HG02678 (cell line): ENCODE data around the gene PRCC.

Experiments
- ATAC-seq: cut with Tn5 transposase; IDR thresholded peaks from one replicate; pipeline ENCODE4 v1.9.1; 2021; ENCODE audit warnings: mild to moderate bottlenecking, moderate library complexity; ENCODE audit not compliant: unreplicated experiment

Gene PRCC

DNA sequence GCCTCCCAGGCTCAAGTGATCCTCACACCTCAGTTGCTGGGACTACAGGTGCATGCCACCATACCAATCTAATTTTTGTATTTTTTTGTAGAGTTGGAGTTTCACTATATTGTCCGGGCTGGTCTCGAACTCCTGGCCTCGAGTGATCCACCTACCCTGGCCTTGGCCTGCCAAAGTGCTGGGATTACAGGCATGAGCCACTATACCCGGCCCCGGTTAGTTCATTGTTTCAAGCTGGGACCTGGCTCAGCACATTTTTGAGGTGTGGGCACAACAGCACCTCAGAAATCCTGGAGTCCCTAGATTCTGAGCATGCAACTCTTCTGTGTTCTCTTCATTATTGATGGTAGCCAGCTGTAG, 28.0 kb downstream of the PRCC start:
- ATAC-seq: no peak

DNA sequence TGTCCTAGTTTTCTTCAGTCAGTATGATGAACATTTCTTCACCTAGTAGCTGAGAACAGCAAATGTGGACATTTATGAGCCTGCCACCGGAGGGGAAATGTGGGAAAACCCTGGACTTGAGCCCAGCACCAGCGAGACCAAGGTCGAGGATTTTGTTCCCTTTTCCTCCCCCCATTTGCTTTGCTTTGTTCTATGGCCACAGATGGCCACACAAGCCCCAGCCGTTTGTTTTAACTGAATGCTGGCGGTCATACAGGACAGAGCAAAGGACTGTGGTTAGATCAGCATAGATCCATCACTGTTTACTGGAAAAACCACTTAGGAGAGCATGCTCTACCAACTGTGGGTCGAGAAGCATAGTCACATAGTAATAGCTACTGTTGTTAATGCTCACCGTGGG, 28.5 kb downstream of the PRCC start:
- no peak for ATAC-seq

DNA sequence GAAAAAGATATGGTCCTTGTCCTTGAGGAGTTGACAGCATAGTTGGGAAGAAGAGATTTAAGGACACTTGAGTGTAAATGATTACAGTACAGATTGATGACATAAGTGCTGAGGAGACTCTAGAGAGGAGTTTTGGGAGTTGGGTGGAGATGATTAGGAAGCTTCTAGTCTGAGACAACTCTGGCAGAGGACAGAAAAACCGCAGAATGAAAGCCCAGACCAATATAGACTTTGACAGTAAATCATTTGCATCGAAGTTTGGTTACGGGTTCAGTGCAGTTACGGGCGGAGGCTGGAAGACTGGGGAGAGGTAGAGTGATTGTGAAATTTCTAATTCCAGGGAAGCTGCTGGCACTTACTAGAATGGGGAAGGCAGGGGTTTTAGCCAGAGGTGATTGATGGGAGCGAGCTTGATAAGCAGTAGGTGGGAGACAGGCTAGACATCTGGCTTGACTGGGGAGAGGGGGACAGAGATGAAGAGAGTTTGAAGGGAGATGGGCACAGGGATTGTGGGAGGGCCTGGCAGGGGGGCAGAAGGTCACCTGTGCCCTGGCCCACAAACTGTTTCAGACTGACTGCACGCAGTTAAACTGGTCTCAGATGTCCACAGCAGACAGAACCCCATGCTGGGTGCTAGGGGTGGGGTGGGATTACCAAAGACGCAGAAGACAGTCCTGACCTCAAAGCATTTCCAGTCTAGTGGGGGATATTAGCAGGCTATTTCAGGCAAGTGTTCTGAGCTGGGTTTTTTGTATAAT, 29.2 kb downstream of the PRCC start:
- no peak for ATAC-seq

DNA sequence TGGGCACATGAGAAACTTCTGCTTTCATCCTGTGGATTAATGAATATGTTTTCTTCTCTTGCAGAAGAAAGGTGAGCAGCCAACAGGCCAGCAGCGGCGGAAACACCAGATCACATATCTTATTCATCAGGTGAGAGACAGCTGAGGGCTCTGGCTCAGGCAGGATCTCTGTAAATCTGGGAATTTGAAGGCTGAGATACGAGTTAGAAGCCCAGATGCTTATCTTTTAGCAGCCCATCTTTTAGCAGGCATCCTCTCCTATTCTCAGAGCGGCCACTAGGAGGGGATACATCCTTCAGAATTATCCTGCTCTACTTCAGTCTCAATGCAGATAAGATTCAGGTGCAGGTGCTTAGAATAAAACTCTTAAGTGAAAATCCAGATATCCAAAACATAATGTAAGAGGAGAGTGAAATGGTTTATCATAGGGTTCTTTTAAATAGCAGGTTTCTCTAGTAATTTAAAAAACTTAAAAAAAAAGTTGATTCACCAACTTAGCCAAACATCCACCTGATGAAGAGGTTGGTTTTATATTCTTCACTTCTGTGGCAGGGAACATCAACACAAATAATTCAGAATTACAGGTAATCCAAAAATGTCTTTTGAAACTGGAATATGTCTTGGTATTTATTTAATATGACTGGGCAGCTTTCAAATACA, 30.0 kb downstream of the PRCC start:
- no peak for ATAC-seq

DNA sequence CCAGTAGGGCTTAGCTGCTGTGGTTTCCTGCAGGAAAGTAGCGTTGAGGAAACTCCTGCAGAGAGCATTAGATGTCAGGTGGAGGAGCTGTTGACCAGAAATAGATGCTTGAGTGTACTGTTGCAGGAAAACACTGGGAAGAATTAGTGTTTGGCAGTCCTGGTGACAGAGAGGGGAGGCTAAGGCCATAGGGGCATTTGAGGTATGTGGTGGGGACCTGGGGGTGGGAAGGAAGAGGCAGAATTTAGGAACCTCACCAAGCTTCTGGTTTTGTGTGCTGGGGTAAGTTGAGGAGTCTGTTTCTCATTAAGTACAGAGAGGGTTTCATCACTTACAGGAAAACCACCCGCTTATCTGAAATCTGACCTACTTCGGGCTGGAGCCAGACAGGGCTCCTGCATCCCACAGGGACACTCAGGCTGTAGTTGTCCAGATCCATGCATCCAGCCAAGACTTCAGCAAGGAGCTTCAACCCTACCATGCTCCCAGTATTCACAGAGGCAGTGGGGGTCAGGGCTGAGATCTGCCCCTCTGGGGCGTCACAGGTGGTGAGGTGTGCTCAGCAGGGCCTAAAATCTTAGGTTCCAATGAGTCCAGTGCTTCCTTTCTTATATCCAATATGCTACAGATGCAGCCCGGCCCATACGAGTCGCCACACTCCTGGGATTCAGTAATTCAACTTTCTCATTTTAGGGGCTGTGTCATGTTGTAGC, 34.2 kb downstream of the PRCC start:
- no peak for ATAC-seq

DNA sequence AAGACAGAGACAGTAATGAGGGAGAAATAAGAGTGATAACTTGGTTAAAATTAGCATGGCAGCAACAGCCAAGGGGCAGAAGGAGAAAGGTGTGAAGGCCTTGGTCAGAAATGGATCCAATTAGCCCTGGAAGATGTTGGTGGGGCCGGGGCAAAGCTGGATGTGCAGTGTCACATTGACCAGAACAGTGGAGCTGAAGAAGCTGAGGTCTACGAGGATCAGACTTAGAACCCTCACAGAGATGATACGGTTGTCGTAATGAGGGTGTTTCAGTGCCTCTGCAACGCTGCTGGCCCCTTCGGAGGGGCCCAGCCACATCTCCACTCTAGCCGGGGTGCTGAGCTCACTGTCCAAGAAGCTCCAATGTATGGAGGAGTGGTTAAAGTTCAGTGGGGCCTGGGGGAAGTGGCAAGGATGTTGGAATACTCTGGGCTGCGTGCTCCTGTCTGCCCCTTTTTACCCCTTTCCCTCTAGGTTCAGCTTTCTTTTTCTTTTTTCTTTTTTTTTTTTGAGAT, 35.1 kb downstream of the PRCC start:
- ATAC-seq: no peak

DNA sequence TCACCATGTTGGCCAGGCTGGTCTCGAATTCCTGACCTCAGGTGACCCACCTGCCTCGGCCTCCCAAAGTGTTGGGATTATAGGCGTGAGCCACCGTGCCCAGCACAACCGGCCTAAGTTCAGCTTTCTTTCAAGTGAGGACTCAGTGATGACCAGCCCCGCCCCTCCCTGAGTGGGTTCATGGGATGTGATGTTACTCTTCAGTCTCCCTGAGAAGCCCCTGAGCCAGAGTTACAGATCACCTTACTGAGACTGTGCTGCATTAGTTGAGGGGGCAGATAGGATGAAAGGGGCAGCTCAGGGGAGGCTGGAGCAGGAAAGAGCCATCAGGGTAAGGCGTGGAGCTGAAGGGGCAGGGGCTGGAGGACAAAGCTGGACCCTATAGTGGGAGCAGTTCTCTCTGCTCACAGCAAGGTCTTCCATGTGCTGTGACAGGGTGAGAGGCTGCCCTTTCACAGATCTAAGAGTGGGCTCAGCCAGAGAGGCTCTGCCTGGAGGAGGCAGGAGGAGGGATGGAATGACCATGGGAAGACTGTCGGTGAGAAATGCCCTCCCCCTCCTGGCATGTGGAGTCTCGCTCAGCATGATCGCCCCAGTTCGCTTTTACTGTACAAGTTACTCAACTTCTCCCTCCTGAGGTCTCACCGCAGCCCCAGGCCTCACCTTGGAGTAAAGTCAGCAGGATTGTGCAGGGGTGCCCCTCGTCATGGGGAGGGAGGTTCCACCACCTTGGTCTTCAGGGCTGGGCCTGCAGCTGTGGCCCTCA, 35.9 kb downstream of the PRCC start:
- no peak for ATAC-seq

DNA sequence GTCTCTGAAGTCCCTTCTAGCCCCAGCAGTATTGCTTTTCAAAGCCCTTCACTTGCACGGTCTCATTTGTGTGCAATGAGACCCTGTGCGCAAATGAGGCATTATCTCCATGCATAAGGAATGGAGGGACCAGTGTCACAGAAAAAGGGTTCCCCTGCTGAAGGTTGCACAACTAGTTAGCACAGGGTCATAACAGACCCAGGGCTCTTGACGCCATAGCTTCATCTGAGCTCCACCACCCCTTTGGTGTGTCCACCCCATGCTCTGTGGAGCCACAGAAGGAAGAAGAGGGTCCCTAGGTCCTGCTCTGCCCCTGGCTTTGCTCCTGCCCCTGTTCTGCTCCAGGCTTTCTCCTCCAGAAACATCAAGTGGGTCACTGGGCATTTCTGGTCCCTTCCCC, 36.7 kb downstream of the PRCC start:
- ATAC-seq: no peak

DNA sequence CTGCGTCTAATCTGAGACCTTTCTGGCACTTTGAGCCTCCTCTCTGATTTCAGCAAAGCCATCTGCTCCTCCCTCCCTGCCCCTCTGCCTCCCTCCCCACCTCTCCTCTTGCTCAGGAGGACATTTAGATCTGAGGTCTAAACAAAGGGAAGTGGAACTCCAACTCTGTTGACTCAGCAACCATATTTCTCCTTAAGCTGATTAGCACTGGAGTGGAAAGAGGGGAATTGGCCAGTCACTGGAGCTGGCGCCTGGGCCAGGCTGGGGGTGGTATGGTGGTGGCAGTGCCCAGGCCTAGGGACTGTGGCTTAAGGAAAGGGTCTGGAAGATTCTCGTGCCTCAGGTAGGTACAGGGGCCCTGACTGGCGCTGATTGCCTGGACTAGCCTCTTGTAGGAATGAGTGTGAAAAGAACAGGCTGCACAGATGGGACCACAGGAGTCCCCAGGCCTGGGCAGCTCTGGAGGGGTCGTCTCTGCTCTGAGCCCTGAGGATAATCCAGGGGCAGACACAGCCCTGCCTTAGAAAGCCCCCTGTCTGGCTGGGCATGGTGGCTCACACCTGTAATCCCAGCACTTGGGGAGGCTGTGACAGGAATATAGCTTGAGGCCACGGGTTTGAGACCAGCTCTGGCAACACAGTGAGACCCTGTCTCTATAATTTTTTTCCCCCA, 37.4 kb downstream of the PRCC start:
- no peak for ATAC-seq

DNA sequence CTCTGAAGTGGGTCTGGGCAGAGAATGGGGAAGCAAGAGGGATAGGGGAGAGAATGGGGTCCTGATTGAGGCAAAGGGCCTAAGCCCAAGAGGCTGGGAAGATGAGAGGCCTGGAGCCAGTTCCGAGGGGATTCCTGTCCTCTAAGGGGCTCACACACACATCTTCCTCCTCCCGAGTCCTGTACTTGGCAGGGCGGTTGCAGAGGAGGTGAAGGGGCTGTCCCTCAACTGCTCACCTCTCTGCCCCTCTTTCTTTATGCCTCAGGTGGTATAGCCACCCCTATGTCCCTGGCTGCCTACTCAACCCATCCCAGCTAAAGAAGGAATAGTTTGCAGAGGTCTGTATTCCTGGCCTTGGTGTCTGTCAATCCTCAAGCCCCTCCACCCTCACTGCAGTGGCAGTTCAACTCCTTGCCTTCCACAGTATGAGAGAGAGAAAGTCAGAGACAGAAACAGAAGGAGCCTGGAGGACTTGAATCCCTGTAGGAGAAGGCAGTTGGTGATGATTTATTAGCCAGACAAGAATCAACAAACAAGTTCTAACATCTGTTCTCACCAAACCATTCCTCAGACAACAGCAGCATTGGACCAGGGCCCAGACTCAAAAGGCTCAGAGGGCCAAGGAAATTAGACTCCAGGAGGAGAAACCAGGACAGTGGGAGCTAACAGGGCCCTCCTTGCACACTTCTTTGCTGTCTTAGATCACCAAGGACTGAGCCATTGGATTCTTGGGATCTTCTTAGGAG, 38.6 kb downstream of the PRCC start:
- no peak for ATAC-seq

DNA sequence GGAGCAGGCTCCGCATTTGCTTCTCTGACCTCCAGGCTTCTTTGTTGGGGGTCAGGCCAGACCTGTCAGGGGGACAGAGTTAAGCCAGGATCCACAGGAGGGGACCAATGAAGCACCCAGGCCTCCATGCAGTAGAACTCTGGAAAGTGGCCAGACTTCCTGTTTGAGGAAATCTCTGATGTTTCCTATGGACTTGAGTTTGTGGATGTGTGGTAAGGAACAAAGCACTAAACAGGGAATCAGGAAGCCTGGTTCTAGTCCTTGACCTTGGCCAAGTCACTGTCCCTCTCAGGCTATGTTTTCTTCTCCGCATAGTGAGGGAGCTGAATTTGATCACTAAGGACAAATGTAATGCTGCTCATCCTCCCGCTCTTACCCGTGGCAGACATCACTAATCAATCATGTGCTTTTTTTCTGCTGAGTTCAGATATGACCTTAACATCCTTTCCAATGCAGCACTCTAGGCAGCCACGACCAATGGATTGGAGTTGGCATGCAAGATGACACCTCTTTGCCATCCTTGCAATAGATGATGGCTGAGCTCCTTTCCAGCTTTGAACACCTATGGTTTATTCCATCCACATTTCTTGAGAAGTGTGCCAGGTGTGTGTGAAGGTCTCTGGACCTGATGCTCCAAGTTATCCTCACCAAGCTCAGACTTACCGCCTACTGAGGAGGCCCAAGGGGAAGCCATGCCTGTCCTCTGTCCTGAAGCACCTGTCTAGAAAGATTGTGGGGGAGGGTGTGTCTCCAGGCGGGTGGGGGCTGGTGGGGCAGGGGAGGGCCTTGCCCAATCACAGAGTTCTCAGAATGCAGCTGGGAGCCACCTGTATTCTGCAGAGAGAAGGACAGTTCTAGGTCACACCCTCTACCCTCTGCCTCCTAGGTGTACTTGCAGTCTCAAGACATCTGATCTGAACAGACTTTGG, 39.4 kb downstream of the PRCC start:
- ATAC-seq: no peak

DNA sequence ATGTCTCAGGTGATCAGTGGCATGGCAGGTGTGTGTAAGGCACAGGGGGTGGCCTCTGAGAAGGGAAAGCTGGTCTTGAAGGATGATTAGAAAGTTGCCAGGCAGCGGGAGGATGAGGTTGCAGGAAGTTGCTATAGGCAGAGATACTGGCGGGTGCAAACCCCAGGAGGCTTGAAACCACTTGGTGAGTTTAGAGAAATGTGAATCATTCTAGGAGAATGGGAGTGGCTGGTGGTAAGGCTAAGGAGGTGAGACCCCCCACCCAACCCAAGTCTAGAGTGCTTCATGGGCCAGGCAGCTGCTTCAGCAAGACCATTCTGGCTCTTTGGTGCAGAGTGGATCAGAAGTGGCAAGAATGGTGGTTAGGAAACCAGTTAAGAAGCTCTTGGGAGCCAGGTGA, 40.3 kb downstream of the PRCC start:
- ATAC-seq: no peak

DNA sequence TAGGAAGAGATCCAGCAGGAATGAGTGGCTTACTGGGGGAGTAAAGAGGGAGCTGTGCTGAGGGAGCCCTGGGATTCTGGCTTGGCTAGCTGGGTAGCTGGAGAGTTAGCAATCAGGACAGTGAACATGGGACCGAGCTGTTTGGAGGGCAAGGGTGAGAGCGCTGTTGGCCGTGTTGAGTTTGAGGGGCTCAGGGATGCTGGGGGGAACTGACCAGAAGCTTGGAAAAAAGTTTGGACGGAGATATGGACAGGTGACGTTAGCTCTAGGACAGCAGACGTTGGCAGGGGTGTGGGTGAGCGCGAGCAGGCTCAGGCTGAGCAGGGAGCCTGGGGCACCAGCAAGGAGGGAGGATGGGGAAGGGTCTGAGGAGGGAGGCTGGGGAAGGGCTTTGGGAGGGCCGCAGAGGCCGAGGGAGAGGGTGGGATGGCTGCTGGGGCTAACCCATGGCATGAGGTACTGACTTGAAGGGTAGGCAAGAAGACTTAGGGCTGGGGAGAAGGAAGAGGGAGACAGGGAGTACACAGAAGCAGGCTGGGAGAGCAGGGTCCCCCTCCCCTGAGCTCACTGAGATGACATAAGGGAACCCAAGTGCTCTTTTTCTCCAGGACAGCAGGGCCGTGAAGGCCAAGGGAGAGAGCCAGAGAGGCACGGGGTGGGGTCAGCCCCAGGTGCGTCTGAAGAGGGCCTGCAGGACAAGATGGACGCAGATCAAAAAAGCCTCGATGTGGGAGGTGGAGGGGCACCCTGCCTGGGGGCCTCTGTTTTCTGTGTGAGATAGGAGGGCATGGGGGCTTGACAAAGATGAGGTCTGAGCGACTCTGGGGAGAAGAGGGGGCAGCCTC, 41.1 kb downstream of the PRCC start:
- ATAC-seq: no peak

DNA sequence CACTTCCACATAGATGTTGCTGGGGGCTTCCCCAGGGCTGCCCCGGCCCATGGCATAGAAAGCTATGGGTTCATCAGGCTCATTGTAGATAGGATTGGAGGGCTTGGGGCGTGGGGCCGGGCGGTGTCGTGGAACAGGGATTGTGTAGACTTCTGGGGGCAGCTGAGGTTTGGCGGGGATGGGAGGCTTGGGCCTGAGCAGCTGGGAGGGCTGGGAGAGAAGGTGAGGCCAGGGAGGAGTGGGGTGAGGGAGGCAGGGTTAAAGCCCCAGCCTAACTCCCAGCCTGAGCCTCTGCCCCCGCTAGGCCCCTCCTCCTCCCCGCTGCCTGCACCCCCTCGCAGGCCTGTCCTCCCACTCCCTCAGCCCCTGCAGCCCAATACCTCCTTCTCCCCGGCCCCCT, 41.9 kb downstream of the PRCC start:
- no peak for ATAC-seq

DNA sequence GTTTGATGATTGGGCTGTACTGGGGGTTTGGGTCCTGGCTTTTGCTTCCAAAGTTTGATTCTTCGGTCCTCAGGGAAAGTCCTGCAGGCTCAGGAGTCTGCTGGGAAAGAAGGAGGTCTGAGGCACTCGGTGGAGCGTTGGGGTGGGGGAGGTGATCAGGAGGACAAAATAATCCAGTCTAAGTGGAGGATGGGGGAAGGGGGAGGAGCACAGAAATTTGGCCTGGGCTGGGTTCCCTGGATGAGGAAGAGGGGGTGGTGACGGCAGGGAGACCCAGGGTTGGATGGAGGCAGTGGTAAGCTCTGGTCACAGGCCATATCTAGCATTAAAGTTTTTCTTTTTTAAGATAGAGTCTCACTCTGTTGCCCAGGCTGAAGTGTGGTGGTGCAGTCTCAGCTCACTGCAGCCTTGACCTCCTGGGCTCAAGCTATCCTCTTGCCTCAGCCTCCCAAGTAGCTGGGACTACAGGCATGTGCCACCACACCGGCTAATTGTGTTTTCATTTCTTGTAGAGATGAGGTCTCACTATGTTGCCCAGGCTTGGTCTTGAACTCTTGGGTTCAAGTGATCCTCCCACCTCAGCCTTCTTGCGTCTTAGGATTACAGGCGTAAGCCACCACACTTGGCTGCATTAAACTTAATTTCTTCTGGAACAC, 42.5 kb downstream of the PRCC start:
- no peak for ATAC-seq

DNA sequence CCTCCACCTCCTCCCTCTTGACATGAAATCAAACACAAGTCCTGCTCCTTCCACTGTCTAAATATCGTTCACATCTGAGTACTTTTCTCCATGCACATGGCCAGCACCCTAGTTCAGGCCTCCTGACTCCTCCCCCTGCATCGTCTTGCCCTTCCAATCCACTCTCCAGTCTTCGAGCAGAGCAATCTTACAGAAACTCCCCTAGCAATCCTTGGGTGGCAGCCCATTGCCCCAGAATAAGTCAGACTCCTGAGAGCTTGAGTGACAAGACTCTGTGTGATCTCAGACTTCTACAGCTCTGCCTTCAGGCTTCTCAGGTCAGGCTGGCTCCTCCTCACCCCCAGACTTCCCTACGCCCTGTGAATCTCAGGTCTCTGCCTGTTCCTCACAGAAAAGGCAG, 43.8 kb downstream of the PRCC start:
- ATAC-seq: no peak

DNA sequence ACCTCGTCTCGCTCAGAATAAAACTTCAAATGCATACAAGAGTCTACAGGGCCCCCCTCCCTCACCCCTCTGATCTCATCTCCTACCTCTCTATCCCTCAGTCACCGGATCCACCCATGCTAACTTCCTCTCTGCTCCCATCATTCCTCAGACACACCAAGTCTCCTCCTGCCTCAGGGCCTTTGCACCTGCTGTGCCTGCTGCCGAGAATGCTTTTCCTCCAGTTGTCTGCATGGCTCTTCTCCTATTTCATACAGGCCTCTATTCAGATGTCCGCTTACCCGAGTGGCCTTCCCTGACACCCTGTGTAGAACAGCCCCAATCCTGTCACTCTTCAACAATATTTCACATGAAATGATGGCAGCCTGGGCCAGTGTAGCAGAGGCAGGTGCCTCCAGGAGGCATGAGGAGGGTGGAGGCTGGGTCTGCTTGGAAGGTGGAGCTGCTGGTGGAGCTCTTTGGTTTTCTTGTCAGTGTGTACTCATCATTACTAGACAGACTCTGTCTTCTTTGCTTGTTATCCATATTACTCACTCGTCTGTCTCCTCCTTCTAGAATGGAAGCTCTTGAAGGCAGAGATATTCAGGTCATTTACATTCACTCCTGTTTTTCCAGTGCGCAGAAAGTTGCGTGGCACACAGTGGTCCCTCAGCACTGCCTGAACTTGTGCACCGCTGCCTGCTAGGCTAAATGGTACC, 45.1 kb downstream of the PRCC start:
- no peak for ATAC-seq
